GM13976 (cell line): ENCODE data around the gene MFSD2A.
"Not testable (repeated sequence)": the region's sequence is repeated elsewhere in the genome, so short reads cannot be mapped to it uniquely, and the experiment has no call there.

Source experiments
- DNase-seq: peaks from one replicate; pipeline ENCODE4 v3.0.0; 2012; ENCODE audit warnings: low spot score
- in situ Hi-C: fragments of 300-500 bp; cut with MboI; formaldehyde crosslinking; loops from one replicate; pipeline ENCODE4 v1.12.0; 2022; ENCODE audit warnings: low sequenced_read_pairs, mixed read lengths, inconsistent platforms; ENCODE audit not compliant: unreplicated experiment
- TF ChIP-seq, protein P1 (sequence below): IDR thresholded peaks from 2 replicates; pipeline ENCODE4 v1.5.1; 2012; ENCODE audit warnings: borderline replicate concordance, mild to moderate bottlenecking; ENCODE audit not compliant: insufficient read depth; ENCODE audit errors: extremely low read depth, missing control alignments, control extremely low read depth

Gene MFSD2A

DNA sequence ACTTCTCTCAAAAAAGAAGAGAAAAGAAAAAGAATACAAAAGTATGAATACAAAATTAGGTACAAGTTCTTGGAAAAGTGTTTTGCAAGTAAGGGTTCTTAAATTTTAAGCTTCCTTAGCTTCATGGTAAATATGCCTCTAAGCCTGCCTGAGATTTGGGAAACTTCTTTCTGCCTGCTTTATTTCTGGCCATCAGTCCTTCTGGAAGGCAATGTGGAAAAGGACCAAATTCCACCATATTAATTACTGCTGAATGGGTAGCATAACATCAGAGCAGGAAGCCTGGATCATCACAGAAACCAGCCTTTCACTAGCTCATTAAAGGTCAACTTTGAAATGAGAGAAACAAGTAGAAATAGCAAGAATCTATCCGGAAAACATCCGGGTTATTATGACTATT is 46.5 kb downstream of the MFSD2A start:
- DNase-seq = no peak
- TF ChIP-seq, protein P1, sequence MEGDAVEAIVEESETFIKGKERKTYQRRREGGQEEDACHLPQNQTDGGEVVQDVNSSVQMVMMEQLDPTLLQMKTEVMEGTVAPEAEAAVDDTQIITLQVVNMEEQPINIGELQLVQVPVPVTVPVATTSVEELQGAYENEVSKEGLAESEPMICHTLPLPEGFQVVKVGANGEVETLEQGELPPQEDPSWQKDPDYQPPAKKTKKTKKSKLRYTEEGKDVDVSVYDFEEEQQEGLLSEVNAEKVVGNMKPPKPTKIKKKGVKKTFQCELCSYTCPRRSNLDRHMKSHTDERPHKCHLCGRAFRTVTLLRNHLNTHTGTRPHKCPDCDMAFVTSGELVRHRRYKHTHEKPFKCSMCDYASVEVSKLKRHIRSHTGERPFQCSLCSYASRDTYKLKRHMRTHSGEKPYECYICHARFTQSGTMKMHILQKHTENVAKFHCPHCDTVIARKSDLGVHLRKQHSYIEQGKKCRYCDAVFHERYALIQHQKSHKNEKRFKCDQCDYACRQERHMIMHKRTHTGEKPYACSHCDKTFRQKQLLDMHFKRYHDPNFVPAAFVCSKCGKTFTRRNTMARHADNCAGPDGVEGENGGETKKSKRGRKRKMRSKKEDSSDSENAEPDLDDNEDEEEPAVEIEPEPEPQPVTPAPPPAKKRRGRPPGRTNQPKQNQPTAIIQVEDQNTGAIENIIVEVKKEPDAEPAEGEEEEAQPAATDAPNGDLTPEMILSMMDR = no peak
- in situ Hi-C loops = no loop called here

DNA sequence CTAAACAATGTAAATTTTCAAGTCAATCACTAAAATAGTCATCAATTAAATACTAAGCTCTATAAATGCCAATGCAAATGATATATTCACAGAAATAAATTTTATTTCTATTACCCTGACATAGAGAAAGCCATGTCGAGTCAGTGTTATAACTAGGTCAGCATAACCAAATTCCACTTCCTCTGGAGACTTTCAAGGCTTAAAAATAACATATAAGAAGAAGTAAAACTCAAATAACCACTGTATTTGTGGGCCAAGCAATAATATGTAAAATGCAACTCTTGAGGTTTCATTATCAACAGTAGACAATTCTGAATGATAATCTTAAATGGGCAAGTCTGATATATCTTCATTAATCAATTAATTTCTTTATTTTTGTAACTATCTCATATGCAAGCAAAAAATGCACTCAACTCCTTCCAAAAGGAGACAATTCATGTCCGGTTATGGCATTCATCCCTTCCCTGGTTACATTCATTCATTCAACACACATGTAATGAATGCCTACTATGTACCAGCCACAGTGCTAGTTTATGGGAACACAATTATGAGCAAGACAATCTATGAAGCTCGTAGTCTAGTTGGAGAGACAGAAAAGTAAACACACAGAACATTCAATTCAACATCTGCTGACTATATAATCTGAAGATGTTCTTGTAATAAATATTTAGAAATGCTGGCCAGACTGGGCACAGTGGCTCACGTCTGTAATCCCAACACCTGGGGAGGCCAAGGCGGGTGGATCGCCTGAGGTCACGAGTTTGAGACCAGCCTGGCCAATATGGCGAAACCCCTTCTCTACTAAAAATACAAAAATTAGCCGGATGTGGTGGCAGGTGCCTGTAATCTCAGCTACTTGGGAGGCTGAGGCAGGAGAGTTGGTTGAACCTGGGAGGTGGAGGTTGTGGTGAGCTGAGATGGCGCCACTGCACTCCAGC is 48.5 kb downstream of the MFSD2A start:
- TF ChIP-seq, protein P1 = no peak
- in situ Hi-C loops = no loop called here

DNA sequence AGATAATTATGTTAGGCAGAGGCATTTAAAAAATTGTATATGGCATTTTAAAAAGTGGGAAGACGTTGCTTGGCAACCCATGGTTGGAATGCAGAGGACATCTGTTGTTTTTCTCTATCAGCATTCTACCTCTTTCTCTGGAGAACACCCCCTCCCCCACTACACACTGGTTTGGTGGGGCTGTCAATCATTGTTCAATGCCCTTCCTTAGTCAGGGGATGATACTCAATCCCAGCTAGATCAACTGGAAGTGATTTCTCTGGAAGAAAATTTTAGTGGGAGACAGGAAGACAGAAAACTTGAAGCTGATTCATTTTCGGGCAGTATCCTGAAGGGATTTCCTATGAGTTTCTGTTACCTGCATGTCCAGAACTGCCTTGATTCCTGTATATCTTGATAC is 49.9 kb downstream of the MFSD2A start:
- TF ChIP-seq, protein P1 = no peak
- in situ Hi-C loops = no loop called here
- DNase-seq = no peak

More for the DNA sequence above, 48.5 kb downstream of the MFSD2A start:
- peak; percentile 67 for DNase-seq

DNA sequence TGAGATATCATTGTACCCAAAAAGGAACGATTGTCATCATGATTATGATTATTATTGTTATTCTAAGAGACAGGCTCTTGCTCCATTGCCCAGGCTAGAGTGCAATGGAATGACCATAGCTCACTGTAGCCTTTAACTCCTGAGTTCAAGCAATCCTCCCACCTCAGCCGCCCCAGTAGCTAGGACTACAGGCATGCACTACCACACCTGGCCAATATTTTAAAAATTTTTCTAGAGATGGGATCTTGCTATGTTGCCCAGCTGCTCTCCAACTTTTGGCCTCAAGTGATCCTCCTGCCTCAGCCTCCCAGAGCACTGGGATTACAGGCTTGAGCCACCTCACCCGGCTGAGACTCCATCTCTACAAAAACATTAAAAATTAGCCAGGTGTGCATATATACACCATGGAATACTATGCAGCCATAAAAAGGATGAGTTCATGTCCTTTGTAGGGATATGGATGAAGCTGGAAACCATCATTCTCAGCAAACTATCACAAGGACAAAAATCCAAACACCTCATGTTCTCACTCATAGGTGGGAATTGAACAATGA is 52.6 kb downstream of the MFSD2A start:
- in situ Hi-C loops, DNase-seq: not testable (repeated sequence)

DNA sequence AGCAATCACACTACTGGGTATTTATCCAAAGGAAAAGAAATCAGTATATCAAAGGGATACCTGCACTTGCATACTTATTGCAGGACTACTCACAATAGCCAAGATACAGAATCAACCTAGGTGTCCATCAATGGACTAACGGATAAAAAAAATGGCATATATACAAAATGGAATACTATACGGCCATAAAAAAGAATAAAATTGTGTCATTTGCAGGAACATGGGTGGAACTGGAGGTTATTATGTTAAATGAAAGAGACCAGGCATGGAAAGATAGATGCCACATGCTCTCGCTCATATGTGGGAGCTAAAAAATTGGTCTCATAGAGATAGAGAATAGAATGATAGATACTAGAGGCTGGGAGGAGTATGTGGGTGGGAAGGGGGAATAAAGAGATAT is 56.3 kb downstream of the MFSD2A start:
- TF ChIP-seq, protein P1 = no peak
- in situ Hi-C loops = no loop called here
- DNase-seq = no peak

DNA sequence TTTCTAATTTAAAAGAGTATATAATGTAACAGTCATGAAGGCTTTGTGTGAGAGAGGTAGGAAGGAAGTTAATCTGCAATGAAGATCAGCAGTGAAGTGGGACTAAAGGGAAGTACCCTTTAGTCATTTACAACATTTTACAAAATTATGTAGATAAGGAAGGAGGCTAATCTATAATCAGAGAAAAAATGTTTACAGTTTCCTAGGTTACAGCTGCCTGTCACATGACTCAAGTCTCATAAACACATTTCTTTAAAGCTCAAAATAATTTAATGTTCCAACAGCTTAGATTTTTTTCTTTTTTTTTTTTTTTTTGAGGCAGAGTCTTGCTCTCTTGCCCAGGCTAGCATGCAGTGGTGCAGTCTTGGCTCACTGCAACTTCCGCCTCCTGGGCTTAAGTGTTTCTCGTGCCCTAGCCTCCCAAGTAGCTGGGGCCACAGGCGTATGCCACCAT is 59.3 kb downstream of the MFSD2A start:
- in situ Hi-C loops = no loop called here
- TF ChIP-seq, protein P1 = no peak
- DNase-seq = no peak
